Pulmonary artery endothelial cell (primary cell): Measurements from ENCODE around the gene RPS19BP1. TPM values are rescaled to one million over a fixed set of nuclear protein-coding genes. Genes with fewer than 3 reads are reported as not detected.
"Not testable (repeated sequence)": the region's sequence is repeated elsewhere in the genome, so short reads cannot be mapped to it uniquely, and the experiment has no call there.

Experiments used
- DNase-seq: peaks from one replicate; pipeline ENCODE4 v3.0.0-alpha.2; 2011; ENCODE audit warnings: low read depth, low spot score
- total RNA-seq: library from RNA; depleted of rRNA; stranded (reverse); fragments of >200 nt; gene quantifications from 2 replicates; pipeline ENCODE4 v1.2.3, GENCODE V29; 2014

Gene RPS19BP1
- total RNA-seq, 1 donor from 2014 or later = 55.0 TPM

- DNase-seq = peak; percentile 83
Observed at GRCh38 chr22:39528681-39529486, 3.7 kb downstream of the RPS19BP1 start.

GRCh38 chr22:39528080-39528661 is 4.4 kb downstream of the RPS19BP1 start:
- no peak for DNase-seq

GRCh38 chr22:39527481-39527961 is 5.0 kb downstream of the RPS19BP1 start:
- DNase-seq = no peak

- DNase-seq = no peak
Observed at GRCh38 chr22:39526736-39527171, 5.8 kb downstream of the RPS19BP1 start.

GRCh38 chr22:39525658-39525975 is 6.9 kb downstream of the RPS19BP1 start:
- no peak for DNase-seq

- no peak for DNase-seq
Observed at GRCh38 chr22:39524753-39525657, 7.5 kb downstream of the RPS19BP1 start.

GRCh38 chr22:39524089-39524752 is 8.3 kb downstream of the RPS19BP1 start:
- no peak for DNase-seq

GRCh38 chr22:39522567-39523300 is 9.8 kb downstream of the RPS19BP1 start:
- no peak for DNase-seq

- DNase-seq = not testable (repeated sequence)
Observed at GRCh38 chr22:39522091-39522490, 10.5 kb downstream of the RPS19BP1 start.

GRCh38 chr22:39521106-39521885 is 11.3 kb downstream of the RPS19BP1 start:
- DNase-seq = not testable (repeated sequence)

GRCh38 chr22:39520226-39521105 is 12.1 kb downstream of the RPS19BP1 start, which contains the start of gene ATF4:
TSS of gene ATF4 (plus strand) at chr22:39520562. CDS start at chr22:39521446, 884 bp downstream.
- DNase-seq = no peak

GRCh38 chr22:39519681-39520225 is 12.8 kb downstream of the RPS19BP1 start:
- DNase-seq = peak; percentile 98

- DNase-seq = no peak
Observed at GRCh38 chr22:39518996-39519680, 13.4 kb downstream of the RPS19BP1 start.

GRCh38 chr22:39518144-39518786 is 14.3 kb downstream of the RPS19BP1 start:
- DNase-seq = no peak

GRCh38 chr22:39517470-39517869 is 15.1 kb downstream of the RPS19BP1 start:
- no peak for DNase-seq

- no peak for DNase-seq
Observed at GRCh38 chr22:39515266-39516050, 17.1 kb downstream of the RPS19BP1 start.
